ENCODE data around the gene GNG14. TPM values are rescaled to one million over a fixed set of nuclear protein-coding genes. Genes with fewer than 3 reads are reported as not detected.

GNG14 gene
- total and polyA plus RNA-seq, 2 of the 13 experiments (the other 11 are each of a cell fraction or from before 2014, with no cell fraction given): not detected

DNA sequence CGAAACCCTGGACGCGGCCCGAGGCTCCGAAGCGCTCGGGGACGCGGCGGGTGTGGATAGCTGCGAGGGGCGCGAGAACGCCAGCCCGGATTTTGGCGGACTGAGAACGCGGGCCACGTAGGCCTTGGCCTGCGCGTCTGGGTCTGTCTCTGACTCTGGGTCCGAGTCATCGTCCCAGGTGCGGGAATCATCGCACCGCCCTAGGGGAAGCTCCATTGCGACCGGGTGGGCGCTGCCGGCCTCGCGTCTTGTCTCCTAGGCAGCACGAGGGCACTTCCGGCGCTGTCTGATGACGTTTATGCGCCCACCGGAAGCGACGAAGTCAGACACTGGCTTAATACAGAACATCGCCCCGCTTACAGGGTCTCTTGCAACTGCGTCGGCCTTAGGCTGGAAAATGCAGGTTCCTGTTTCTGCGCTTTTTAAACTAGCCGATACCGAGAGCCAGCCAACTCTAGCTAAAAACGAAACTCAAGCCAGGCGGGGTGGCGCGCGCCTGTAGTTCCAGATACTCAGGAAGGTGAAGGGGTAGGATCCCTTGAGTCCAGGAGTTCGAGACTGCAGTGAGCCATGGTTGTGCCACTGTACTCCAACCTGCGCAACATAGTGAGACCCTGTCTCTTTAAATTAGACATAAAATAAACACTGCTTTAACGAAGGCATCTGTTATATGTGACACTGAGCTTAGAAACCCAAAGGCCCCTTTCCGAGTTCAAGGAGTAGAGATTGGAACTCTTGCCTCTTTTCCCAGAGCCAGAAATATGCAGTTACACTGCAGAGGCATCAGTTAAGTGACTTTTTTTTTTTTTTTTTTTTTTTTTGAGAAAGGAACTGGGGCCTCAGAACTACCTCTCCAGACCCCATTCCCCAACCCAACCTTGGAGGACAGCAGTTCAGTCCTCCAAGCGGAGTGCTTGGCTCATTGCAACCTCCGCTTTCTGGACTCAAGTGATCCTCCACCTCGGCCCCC lies 8.9 kb downstream of the GNG14 start, which contains the start of gene FBXW9 (continued):
- TF ChIP-seq ZNF670 (CRISPR knock-in tag; IDR thresholded peaks at IDR 0.05; ENCODE audit: borderline replicate concordance) (no peak), KDM3A (CRISPR knock-in tag; IDR thresholded peaks at IDR 0.05; ENCODE audit: low read depth) (no peak), HNRNPH1 (optimal IDR thresholded peaks at IDR 0.05; ENCODE audit: low read depth, low read length) (no peak), CEBPG (CRISPR knock-in tag; IDR thresholded peaks at IDR 0.05) (peak; percentile 50), KAT2B (IDR thresholded peaks at IDR 0.05; ENCODE audit: borderline replicate concordance, low read depth, low read length) (no peak), PCBP1 (IDR thresholded peaks at IDR 0.05; ENCODE audit: borderline replicate concordance, low read depth, low read length) (no peak), PHB2 (IDR thresholded peaks at IDR 0.05; ENCODE audit: partially characterized antibody) (no peak), NBN (conservative IDR thresholded peaks at IDR 0.05) (no peak), ZNF101 (CRISPR knock-in tag; IDR thresholded peaks at IDR 0.05; ENCODE audit: borderline replicate concordance, low read depth) (no peak), SALL2 (CRISPR knock-in tag; IDR thresholded peaks at IDR 0.05) (peak; percentile 86; the same call in 1 of the 2 replicates), ZNF354B (CRISPR knock-in tag; IDR thresholded peaks at IDR 0.05) (0 out of 2 replicates have a peak, but pooled peaks have one; percentile 33), CBFB (CRISPR knock-in tag; IDR thresholded peaks at IDR 0.05) (0 out of 2 replicates have a peak, but pooled peaks have one; percentile 70), HCFC1 (IDR thresholded peaks at IDR 0.05; ENCODE audit: low read depth, low read length) (peak; percentile 83), HOXA3 (CRISPR knock-in tag; IDR thresholded peaks at IDR 0.05) (peak; percentile 97)
- TF ChIP-seq, protein P1, sequence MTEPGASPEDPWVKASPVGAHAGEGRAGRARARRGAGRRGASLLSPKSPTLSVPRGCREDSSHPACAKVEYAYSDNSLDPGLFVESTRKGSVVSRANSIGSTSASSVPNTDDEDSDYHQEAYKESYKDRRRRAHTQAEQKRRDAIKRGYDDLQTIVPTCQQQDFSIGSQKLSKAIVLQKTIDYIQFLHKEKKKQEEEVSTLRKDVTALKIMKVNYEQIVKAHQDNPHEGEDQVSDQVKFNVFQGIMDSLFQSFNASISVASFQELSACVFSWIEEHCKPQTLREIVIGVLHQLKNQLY (CRISPR knock-in tag; IDR thresholded peaks at IDR 0.05): no peak; the same call in 1 of the 2 replicates
- TF ChIP-seq, protein P2, sequence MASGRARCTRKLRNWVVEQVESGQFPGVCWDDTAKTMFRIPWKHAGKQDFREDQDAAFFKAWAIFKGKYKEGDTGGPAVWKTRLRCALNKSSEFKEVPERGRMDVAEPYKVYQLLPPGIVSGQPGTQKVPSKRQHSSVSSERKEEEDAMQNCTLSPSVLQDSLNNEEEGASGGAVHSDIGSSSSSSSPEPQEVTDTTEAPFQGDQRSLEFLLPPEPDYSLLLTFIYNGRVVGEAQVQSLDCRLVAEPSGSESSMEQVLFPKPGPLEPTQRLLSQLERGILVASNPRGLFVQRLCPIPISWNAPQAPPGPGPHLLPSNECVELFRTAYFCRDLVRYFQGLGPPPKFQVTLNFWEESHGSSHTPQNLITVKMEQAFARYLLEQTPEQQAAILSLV (CRISPR knock-in tag; IDR thresholded peaks at IDR 0.05; ENCODE audit: borderline replicate concordance): peak; percentile 38; the same call in 1 of the 2 replicates
- TF ChIP-seq, protein P3, sequence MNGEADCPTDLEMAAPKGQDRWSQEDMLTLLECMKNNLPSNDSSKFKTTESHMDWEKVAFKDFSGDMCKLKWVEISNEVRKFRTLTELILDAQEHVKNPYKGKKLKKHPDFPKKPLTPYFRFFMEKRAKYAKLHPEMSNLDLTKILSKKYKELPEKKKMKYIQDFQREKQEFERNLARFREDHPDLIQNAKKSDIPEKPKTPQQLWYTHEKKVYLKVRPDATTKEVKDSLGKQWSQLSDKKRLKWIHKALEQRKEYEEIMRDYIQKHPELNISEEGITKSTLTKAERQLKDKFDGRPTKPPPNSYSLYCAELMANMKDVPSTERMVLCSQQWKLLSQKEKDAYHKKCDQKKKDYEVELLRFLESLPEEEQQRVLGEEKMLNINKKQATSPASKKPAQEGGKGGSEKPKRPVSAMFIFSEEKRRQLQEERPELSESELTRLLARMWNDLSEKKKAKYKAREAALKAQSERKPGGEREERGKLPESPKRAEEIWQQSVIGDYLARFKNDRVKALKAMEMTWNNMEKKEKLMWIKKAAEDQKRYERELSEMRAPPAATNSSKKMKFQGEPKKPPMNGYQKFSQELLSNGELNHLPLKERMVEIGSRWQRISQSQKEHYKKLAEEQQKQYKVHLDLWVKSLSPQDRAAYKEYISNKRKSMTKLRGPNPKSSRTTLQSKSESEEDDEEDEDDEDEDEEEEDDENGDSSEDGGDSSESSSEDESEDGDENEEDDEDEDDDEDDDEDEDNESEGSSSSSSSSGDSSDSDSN (CRISPR knock-in tag; IDR thresholded peaks at IDR 0.05): peak; percentile 33; the same call in 1 of the 2 replicates
- TF ChIP-seq, protein P4, sequence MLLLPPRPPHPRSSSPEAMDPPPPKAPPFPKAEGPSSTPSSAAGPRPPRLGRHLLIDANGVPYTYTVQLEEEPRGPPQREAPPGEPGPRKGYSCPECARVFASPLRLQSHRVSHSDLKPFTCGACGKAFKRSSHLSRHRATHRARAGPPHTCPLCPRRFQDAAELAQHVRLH (CRISPR knock-in tag; IDR thresholded peaks at IDR 0.05; ENCODE audit: borderline replicate concordance, low read depth): peak; percentile 67; the same call in 1 of the 2 replicates
- TF ChIP-seq, protein P5, sequence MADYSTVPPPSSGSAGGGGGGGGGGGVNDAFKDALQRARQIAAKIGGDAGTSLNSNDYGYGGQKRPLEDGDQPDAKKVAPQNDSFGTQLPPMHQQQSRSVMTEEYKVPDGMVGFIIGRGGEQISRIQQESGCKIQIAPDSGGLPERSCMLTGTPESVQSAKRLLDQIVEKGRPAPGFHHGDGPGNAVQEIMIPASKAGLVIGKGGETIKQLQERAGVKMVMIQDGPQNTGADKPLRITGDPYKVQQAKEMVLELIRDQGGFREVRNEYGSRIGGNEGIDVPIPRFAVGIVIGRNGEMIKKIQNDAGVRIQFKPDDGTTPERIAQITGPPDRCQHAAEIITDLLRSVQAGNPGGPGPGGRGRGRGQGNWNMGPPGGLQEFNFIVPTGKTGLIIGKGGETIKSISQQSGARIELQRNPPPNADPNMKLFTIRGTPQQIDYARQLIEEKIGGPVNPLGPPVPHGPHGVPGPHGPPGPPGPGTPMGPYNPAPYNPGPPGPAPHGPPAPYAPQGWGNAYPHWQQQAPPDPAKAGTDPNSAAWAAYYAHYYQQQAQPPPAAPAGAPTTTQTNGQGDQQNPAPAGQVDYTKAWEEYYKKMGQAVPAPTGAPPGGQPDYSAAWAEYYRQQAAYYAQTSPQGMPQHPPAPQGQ (CRISPR knock-in tag; IDR thresholded peaks at IDR 0.05; ENCODE audit: borderline replicate concordance): no peak
- TF ChIP-seq, protein P6, sequence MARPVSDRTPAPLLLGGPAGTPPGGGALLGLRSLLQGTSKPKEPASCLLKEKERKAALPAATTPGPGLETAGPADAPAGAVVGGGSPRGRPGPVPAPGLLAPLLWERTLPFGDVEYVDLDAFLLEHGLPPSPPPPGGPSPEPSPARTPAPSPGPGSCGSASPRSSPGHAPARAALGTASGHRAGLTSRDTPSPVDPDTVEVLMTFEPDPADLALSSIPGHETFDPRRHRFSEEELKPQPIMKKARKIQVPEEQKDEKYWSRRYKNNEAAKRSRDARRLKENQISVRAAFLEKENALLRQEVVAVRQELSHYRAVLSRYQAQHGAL (CRISPR knock-in tag; IDR thresholded peaks at IDR 0.05; ENCODE audit: not compliant biosample characterization): no peak
- TF ChIP-seq, protein P7, sequence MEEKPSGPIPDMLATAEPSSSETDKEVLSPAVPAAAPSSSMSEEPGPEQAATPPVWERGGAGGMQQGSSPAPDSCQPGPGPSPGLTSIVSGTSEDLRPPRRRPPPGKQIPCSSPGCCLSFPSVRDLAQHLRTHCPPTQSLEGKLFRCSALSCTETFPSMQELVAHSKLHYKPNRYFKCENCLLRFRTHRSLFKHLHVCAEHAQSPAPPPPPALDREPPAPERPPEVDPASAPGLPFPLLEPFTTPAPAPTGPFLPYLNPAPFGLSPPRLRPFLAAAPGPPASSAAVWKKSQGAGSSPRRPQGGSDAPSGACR (CRISPR knock-in tag; IDR thresholded peaks at IDR 0.05): peak; percentile 46; the same call in 1 of the 2 replicates
